ENCODE measurements around the gene ST3GAL2. TPM values are rescaled to one million over a fixed set of nuclear protein-coding genes. Genes with fewer than 3 reads are reported as not detected.

The ST3GAL2 gene
- total RNA-seq, 3 donors from 2014 or later = 7.8 to 13.4 (median 11.5) TPM

- Histone ChIP-seq H3K4me3 (no peak overlapping the region), H3K9me3 (no peaks in the 10 kb centered on the region), H3K27me3 (no peaks in the 10 kb centered on the region), H3K36me3 (peaks cover 16% of the 10 kb centered on the region), H3K27ac (no peak overlapping the region), H3K4me1 (no peaks in the 10 kb centered on the region)
- intact Hi-C loops (cut with DNase I; ENCODE audit: low total_unique reads) = no loop called here
- DNase-seq (ENCODE audit: low spot score in 2 of 2) = no peak
- TF ChIP-seq POLR2A (IDR thresholded peaks at IDR 0.05) (no peak), POLR2AphosphoS5 (IDR thresholded peaks at IDR 0.05) (no peak), CTCF (IDR thresholded peaks at IDR 0.05) (no peak)
Measured at GRCh38 chr16:70476272-70477020, 37.5 kb upstream of the ST3GAL2 start.

GRCh38 chr16:70475054-70475871 is 36.4 kb upstream of the ST3GAL2 start:
- no peak overlapping the region for H3K27ac ChIP-seq
- no peak for DNase-seq (ENCODE audit: low spot score in 2 of 2)
- TF ChIP-seq POLR2AphosphoS5 (IDR thresholded peaks at IDR 0.05) (no peak), POLR2A (IDR thresholded peaks at IDR 0.05) (no peak), CTCF (IDR thresholded peaks at IDR 0.05) (no peak)
- H3K27me3 ChIP-seq = no peaks in the 10 kb centered on the region
- peaks cover 7% of the 10 kb centered on the region for H3K36me3 ChIP-seq
- no peak overlapping the region for H3K4me3 ChIP-seq
- H3K9me3 ChIP-seq = no peaks in the 10 kb centered on the region
- intact Hi-C loops (cut with DNase I; ENCODE audit: low total_unique reads) = no loop called here
- H3K4me1 ChIP-seq = no peaks in the 10 kb centered on the region

GRCh38 chr16:70474320-70475053 is 35.6 kb upstream of the ST3GAL2 start:
- Histone ChIP-seq H3K36me3 (no peaks in the 10 kb centered on the region), H3K4me1 (no peaks in the 10 kb centered on the region), H3K27ac (no peak overlapping the region), H3K9me3 (no peaks in the 10 kb centered on the region), H3K4me3 (no peak overlapping the region), H3K27me3 (no peaks in the 10 kb centered on the region)
- intact Hi-C loops (cut with DNase I; ENCODE audit: low total_unique reads) = no loop called here
- DNase-seq (ENCODE audit: low spot score in 2 of 2) = no peak
- TF ChIP-seq CTCF (IDR thresholded peaks at IDR 0.05) = no peak
- TF ChIP-seq POLR2AphosphoS5 (IDR thresholded peaks at IDR 0.05) = no peak
- no peak for TF ChIP-seq POLR2A (IDR thresholded peaks at IDR 0.05)

- Histone ChIP-seq H3K27me3 (no peaks in the 10 kb centered on the region), H3K36me3 (no peaks in the 10 kb centered on the region), H3K4me1 (no peaks in the 10 kb centered on the region), H3K9me3 (no peaks in the 10 kb centered on the region), H3K4me3 (no peak overlapping the region), H3K27ac (no peak overlapping the region)
- intact Hi-C loops (cut with DNase I; ENCODE audit: low total_unique reads) = no loop called here
- TF ChIP-seq POLR2AphosphoS5 (IDR thresholded peaks at IDR 0.05) (no peak), CTCF (IDR thresholded peaks at IDR 0.05) (no peak), POLR2A (IDR thresholded peaks at IDR 0.05) (no peak)
- DNase-seq (ENCODE audit: low spot score in 2 of 2) = no peak
Measured at GRCh38 chr16:70473446-70474319, 34.8 kb upstream of the ST3GAL2 start.
